ENCODE data around the gene ARID5B.

- no peak for TF ChIP-seq CTCF (IDR thresholded peaks at IDR 0.05)
- no peak for TF ChIP-seq ZFX (IDR thresholded peaks at IDR 0.05; ENCODE audit: borderline replicate concordance)
These were observed 136.6 kb downstream of the ARID5B start for GRCh38 chr10:62037890-62038608.
